PC-9 (cell line): ENCODE measurements around the gene NAA38. TPM values are rescaled to one million over a fixed set of nuclear protein-coding genes. Genes with fewer than 3 reads are reported as not detected.

Experiments
- BruUV-seq: library from RNA; stranded (reverse); fragments of 400-500 nt; replicated peaks from 2 replicates; lab custom pipeline; 2021; lab: Mats Ljungman, UMichigan
- CTCF ChIA-PET: fragments of 300-600 bp; sonication (Branson Sonifier 250); formaldehyde crosslinking; loops from one replicate; lab custom pipeline; 2022; ENCODE audit warnings: antibody characterized with exemption; lab: Charles Lee
- POLR2A ChIA-PET: fragments of 300-600 bp; sonication (Branson Sonifier 250); formaldehyde crosslinking; loops from one replicate; lab custom pipeline; 2022; ENCODE audit warnings: antibody characterized with exemption; ENCODE audit not compliant: unreplicated experiment; lab: Charles Lee
- DNase-seq, 2 experiments: peaks; one replicate each; pipeline versions ENCODE4 v3.0.0 to v3.0.0-alpha.2; 2015 to 2022; ENCODE audit warnings: mixed read lengths in 1 of 2
- H2AFZ ChIP-seq: fragments of 200-600 bp; sonication (generic); 2 replicates; pipeline ENCODE4 v1.8.1; 2017; ENCODE audit warnings: antibody characterized with exemption
- H3F3A ChIP-seq: fragments of 200-600 bp; sonication (generic); 2 replicates; pipeline ENCODE4 v1.8.1; 2017; ENCODE audit warnings: antibody characterized with exemption, mild to moderate bottlenecking, low read depth; ENCODE audit not compliant: insufficient read depth
- H3K27ac ChIP-seq: fragments of 200-600 bp; sonication (generic); 2 replicates; pipeline ENCODE4 v1.6.1; 2016; ENCODE audit warnings: mixed run types
- H3K27me3 ChIP-seq: fragments of 200-600 bp; sonication (generic); 2 replicates; pipeline ENCODE4 v1.6.1; 2016; ENCODE audit warnings: low read depth, mixed run types; ENCODE audit not compliant: insufficient read depth
- H3K36me3 ChIP-seq: fragments of 200-600 bp; sonication (generic); 2 replicates; pipeline ENCODE4 v1.6.1; 2016; ENCODE audit warnings: low read depth, mixed run types
- H3K4me1 ChIP-seq: fragments of 200-600 bp; sonication (generic); replicated peaks from 2 replicates; pipeline ENCODE4 v1.6.1; 2016; ENCODE audit warnings: mixed run types; ENCODE audit not compliant: insufficient read depth
- H3K4me2 ChIP-seq: fragments of 200-600 bp; sonication (generic); 2 replicates; pipeline ENCODE4 v1.6.1; 2017; ENCODE audit warnings: mixed run types
- H3K4me3 ChIP-seq: fragments of 200-600 bp; sonication (generic); 2 replicates; pipeline ENCODE4 v1.6.1; 2016; ENCODE audit warnings: mixed run types
- H3K79me2 ChIP-seq: fragments of 200-600 bp; sonication (generic); 2 replicates; pipeline ENCODE4 v1.6.1; 2017; ENCODE audit warnings: low read depth, mixed run types
- H3K9me2 ChIP-seq: fragments of 200-600 bp; sonication (generic); 2 replicates; pipeline ENCODE4 v1.8.1; 2017; ENCODE audit warnings: mild to moderate bottlenecking; ENCODE audit not compliant: insufficient read depth
- H3K9me3 ChIP-seq: fragments of 200-600 bp; sonication (generic); 2 replicates; pipeline ENCODE4 v1.8.1; 2016; ENCODE audit warnings: low read depth; ENCODE audit not compliant: insufficient read depth
- H4K20me1 ChIP-seq: fragments of 200-600 bp; sonication (generic); 2 replicates; pipeline ENCODE4 v1.8.1; 2017; ENCODE audit not compliant: insufficient read depth
- EZH2 ChIP-seq: fragments of 200-600 bp; sonication (generic); IDR thresholded peaks from 2 replicates; pipeline ENCODE4 v1.8.0; 2017; ENCODE audit warnings: antibody characterized with exemption, low read depth
- intact Hi-C: fragments of 100-400 bp; cut with micrococcal nuclease; formaldehyde crosslinking; loops from one replicate; pipeline ENCODE4 v1.10.0; 2022; ENCODE audit not compliant: unreplicated experiment
- total RNA-seq: library from RNA; stranded (reverse); gene quantifications from 2 replicates; pipeline ENCODE4 v1.2.3, GENCODE V29; 2021
- TF ChIP-seq, protein P1 (sequence below): fragments of 200-600 bp; sonication (generic); conservative IDR thresholded peaks from 2 replicates; pipeline ENCODE4 v1.6.1; 2017; ENCODE audit warnings: mixed run types, antibody characterized with exemption, mild to moderate bottlenecking, moderate library complexity

Gene NAA38
- total RNA-seq, 1 experiment from 2014 or later: 159 TPM

DNA sequence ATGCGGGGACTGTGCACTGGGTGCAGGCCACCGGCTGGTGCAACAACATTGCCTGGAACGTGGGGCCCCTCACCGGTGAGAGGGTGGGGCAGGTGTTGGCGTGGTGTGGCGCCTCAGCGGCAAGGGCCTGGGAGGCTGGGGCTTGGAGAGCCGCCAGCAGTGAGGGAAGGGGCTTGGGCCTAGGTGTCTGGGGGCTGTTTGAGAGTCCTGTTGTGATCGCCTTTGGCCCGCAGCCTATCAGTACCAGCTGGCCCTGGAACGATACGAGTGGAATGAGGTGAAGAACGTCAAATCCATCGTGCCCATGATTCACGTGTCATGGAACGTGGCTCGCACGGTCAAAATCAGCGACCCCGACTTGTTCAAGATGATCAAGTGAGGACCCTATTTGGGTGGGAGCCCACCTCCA lies 5.1 kb downstream of the NAA38 start:
- DNase-seq: no peak
- no peaks in the 10 kb centered on the region for H3K27me3 ChIP-seq
- peaks cover 6% of the 10 kb centered on the region; the same call in 1 of the 2 replicates for H3K4me1 ChIP-seq
- ChIA-PET CTCF (no interaction called here), POLR2A (no interaction called here)
- no peak overlapping the region for H3K4me2 ChIP-seq
- BruUV-seq: no TSS peak
- H3K27ac ChIP-seq: no peak overlapping the region
- no peak for TF ChIP-seq EZH2
- H3F3A ChIP-seq: peaks cover 11% of the 10 kb centered on the region
- H4K20me1 ChIP-seq: no peaks in the 10 kb centered on the region
- intact Hi-C loops: loop anchor here (10.0 kb wide), 1 partner anchor 267 kb away; the partner anchor contains the start of gene MPDU1
- H3K9me2 ChIP-seq: no peaks in the 10 kb centered on the region
- no peak overlapping the region for H2AFZ ChIP-seq
- H3K36me3 ChIP-seq: no peaks in the 10 kb centered on the region
- H3K9me3 ChIP-seq: no peaks in the 10 kb centered on the region
- H3K79me2 ChIP-seq: no peaks in the 10 kb centered on the region
- no peak overlapping the region for H3K4me3 ChIP-seq

DNA sequence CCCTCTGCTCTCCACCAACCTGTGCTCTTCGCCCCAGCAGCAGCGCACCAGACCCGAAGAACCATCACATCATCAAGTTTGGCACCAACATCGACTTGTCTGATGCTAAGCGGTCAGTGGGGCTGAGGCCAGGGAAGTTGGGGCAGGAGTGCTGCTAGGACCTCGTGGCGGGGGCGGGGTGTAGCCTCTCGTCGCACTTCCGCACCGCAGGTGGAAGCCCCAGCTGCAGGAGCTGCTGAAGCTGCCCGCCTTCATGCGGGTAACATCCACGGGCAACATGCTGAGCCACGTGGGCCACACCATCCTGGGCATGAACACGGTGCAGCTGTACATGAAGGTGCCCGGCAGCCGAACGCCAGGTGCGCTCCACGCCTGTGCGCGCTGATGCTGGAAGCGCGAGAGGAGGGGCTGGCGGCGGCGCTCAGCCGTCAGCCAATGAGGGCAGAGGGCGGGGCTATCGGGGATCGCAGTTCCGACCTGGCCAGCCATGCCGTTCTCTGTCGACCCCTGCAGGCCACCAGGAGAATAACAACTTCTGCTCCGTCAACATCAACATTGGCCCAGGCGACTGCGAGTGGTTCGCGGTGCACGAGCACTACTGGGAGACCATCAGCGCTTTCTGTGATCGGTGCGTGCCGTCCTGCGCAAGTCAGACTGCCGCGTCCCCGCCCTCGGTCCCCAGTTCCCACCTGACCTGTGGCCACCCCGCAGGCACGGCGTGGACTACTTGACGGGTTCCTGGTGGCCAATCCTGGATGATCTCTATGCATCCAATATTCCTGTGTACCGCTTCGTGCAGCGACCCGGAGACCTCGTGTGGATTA lies 5.7 kb downstream of the NAA38 start:
- no peak overlapping the region for H3K4me3 ChIP-seq
- H2AFZ ChIP-seq: no peak overlapping the region
- H3K27ac ChIP-seq: no peak overlapping the region
- BruUV-seq: no TSS peak
- H3K9me2 ChIP-seq: no peaks in the 10 kb centered on the region
- TF ChIP-seq EZH2: no peak
- TF ChIP-seq, protein P1, sequence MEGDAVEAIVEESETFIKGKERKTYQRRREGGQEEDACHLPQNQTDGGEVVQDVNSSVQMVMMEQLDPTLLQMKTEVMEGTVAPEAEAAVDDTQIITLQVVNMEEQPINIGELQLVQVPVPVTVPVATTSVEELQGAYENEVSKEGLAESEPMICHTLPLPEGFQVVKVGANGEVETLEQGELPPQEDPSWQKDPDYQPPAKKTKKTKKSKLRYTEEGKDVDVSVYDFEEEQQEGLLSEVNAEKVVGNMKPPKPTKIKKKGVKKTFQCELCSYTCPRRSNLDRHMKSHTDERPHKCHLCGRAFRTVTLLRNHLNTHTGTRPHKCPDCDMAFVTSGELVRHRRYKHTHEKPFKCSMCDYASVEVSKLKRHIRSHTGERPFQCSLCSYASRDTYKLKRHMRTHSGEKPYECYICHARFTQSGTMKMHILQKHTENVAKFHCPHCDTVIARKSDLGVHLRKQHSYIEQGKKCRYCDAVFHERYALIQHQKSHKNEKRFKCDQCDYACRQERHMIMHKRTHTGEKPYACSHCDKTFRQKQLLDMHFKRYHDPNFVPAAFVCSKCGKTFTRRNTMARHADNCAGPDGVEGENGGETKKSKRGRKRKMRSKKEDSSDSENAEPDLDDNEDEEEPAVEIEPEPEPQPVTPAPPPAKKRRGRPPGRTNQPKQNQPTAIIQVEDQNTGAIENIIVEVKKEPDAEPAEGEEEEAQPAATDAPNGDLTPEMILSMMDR: peak; percentile 66
- no peak overlapping the region for H3K4me2 ChIP-seq
- POLR2A ChIA-PET: no interaction called here
- no peaks in the 10 kb centered on the region for H3K27me3 ChIP-seq
- H3K9me3 ChIP-seq: no peaks in the 10 kb centered on the region
- CTCF ChIA-PET: no interaction called here
- no peaks in the 10 kb centered on the region for H3K36me3 ChIP-seq
- no peaks in the 10 kb centered on the region for H4K20me1 ChIP-seq
- peaks cover 6% of the 10 kb centered on the region; the same call in 1 of the 2 replicates for H3K4me1 ChIP-seq
- H3K79me2 ChIP-seq: no peaks in the 10 kb centered on the region
- intact Hi-C loops: loop anchor here (10.0 kb wide), 1 partner anchor 267 kb away; the partner anchor contains the start of gene MPDU1
- no peak for DNase-seq
- peaks cover 8% of the 10 kb centered on the region for H3F3A ChIP-seq

DNA sequence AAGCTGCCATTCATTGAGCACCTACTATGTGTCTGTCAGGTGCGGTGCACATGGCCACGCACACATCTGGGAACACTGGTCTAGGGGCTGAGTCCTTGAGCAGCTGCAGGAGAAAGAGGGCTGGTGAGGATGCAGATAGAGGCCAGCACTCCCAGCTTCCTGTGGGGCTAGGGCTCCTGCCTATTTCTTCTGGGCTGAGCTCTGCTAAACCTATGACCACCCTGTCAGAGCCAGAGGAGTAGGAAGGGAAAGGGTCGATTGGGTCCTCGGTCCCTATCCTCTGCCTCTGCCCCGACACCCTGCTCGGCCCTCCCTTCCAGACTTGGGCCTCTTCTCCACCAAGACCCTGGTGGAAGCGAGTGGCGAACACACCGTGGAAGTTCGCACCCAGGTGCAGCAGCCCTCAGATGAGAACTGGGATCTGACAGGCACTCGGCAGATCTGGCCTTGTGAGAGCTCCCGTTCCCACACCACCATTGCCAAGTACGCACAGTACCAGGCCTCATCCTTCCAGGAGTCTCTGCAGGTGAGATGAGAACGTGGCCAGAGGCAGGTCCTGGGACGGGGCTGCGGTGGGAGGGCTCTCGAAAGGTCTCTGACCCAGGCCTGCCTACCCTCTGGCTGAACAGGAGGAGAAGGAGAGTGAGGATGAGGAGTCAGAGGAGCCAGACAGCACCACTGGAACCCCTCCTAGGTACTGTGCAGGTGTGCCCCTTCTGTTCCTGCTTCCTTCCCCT lies 6.5 kb downstream of the NAA38 start:
- Histone ChIP-seq H3K9me3 (no peaks in the 10 kb centered on the region), H2AFZ (no peak overlapping the region), H3K9me2 (no peaks in the 10 kb centered on the region), H3K27ac (no peak overlapping the region), H3K4me2 (no peak overlapping the region), H4K20me1 (no peaks in the 10 kb centered on the region), H3F3A (peaks cover under 1% of the 10 kb centered on the region; the same call in 1 of the 2 replicates), H3K4me1 (peaks cover 6% of the 10 kb centered on the region; the same call in 1 of the 2 replicates), H3K4me3 (no peak overlapping the region), H3K27me3 (no peaks in the 10 kb centered on the region), H3K36me3 (no peaks in the 10 kb centered on the region), H3K79me2 (no peaks in the 10 kb centered on the region)
- TF ChIP-seq EZH2: no peak
- TF ChIP-seq, protein P1: no peak
- ChIA-PET CTCF (no interaction called here), POLR2A (no interaction called here)
- intact Hi-C loops: loop anchor here (10.0 kb wide), 1 partner anchor 266 kb away; the partner anchor contains the start of gene MPDU1
- BruUV-seq: no TSS peak
- no peak for DNase-seq
